Measurements from ENCODE around the gene MINK1.
A peak's percentile ranks its signal among the peaks of the same experiment; 100 is the strongest.

Gene MINK1

DNA sequence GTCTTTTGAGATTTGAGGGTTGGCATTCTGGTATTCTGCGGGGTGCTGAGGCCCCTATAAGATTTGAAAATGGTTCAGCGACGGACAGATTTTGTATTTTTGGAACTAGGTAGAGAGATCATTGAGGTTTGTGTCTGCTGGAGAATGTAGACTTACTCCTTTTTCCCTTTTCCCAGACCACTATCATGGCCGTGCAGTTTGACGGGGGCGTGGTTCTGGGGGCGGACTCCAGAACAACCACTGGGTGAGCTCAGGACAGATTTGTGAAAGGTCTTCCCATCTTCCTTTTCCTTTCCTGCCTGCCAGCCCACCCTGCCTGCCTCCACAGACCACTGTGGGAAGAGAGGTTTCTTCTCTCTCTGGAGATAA, 36.6 kb upstream of the MINK1 start (continued):
- TF ChIP-seq SP3 (tag by site-specific recombination; IDR thresholded peaks at IDR 0.05) = peak; percentile 53; the same call in 1 of the 2 replicates
- TF ChIP-seq HOXC10 (CRISPR knock-in tag; IDR thresholded peaks at IDR 0.05) = no peak
- TF ChIP-seq ZNF223 (tag by site-specific recombination; IDR thresholded peaks at IDR 0.05) = no peak
- peak; percentile 85 for TF ChIP-seq KLF9 (tag by site-specific recombination; IDR thresholded peaks at IDR 0.05; ENCODE audit: low read depth)
- peak; percentile 30; the same call in 1 of the 2 replicates for TF ChIP-seq EGR2 (tag by site-specific recombination; IDR thresholded peaks at IDR 0.05; ENCODE audit: low read depth)
- TF ChIP-seq ZNF791 (tag by site-specific recombination; IDR thresholded peaks at IDR 0.05) = no peak
- no peak for TF ChIP-seq ZNF837 (tag by site-specific recombination; IDR thresholded peaks at IDR 0.05)
- TF ChIP-seq FEZF1 (tag by site-specific recombination; IDR thresholded peaks at IDR 0.05) = no peak
- TF ChIP-seq ZBTB11 (tag by site-specific recombination; conservative IDR thresholded peaks at IDR 0.05; ENCODE audit: low read depth) = no peak
- TF ChIP-seq, protein P1, sequence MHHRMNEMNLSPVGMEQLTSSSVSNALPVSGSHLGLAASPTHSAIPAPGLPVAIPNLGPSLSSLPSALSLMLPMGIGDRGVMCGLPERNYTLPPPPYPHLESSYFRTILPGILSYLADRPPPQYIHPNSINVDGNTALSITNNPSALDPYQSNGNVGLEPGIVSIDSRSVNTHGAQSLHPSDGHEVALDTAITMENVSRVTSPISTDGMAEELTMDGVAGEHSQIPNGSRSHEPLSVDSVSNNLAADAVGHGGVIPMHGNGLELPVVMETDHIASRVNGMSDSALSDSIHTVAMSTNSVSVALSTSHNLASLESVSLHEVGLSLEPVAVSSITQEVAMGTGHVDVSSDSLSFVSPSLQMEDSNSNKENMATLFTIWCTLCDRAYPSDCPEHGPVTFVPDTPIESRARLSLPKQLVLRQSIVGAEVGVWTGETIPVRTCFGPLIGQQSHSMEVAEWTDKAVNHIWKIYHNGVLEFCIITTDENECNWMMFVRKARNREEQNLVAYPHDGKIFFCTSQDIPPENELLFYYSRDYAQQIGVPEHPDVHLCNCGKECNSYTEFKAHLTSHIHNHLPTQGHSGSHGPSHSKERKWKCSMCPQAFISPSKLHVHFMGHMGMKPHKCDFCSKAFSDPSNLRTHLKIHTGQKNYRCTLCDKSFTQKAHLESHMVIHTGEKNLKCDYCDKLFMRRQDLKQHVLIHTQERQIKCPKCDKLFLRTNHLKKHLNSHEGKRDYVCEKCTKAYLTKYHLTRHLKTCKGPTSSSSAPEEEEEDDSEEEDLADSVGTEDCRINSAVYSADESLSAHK (tag by site-specific recombination; IDR thresholded peaks at IDR 0.05) = no peak
- TF ChIP-seq ZNF549 (tag by site-specific recombination; IDR thresholded peaks at IDR 0.05) = no peak
- TF ChIP-seq ZNF792 (tag by site-specific recombination; IDR thresholded peaks at IDR 0.05) = no peak
- TF ChIP-seq, protein P2, sequence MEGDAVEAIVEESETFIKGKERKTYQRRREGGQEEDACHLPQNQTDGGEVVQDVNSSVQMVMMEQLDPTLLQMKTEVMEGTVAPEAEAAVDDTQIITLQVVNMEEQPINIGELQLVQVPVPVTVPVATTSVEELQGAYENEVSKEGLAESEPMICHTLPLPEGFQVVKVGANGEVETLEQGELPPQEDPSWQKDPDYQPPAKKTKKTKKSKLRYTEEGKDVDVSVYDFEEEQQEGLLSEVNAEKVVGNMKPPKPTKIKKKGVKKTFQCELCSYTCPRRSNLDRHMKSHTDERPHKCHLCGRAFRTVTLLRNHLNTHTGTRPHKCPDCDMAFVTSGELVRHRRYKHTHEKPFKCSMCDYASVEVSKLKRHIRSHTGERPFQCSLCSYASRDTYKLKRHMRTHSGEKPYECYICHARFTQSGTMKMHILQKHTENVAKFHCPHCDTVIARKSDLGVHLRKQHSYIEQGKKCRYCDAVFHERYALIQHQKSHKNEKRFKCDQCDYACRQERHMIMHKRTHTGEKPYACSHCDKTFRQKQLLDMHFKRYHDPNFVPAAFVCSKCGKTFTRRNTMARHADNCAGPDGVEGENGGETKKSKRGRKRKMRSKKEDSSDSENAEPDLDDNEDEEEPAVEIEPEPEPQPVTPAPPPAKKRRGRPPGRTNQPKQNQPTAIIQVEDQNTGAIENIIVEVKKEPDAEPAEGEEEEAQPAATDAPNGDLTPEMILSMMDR (tag by site-specific recombination; IDR thresholded peaks at IDR 0.05) = no peak
- no peak for TF ChIP-seq ZNF133 (tag by site-specific recombination; IDR thresholded peaks at IDR 0.05)

DNA sequence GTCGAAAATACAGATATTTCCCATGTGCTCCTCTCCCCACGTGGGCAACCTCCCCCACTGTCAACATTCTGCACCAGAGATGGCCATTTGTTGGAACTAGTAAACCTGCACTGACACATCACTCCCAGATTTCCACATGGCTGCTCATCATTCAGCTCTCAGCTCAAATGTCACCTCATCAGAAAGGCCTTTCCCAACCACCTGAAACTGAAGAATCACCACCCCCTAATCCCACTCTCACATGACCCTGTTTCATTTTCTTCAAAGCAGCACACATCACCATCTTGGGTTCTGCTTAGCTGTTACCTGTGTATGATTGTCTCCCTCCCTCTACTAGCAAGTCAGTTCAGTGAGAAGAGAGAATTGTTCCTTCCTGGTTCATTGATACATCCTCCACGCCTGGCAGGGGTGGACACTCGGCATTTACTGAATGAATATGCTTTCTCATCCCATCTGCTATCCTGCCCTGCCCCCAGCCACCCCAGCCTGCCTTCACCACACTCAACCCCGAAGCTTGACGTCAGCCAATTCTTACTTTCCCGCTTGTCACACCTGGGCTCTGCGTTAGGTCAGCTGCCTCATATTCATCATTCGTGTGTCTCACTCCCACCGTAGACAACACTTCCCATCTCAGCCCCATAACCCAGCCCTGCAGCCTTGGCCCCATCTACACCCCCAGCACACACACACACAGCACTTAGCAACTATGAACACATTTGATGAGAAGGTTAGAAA, 32.5 kb upstream of the MINK1 start:
- TF ChIP-seq ZBTB17 (tag by site-specific recombination; IDR thresholded peaks at IDR 0.05) (peak; percentile 14; the same call in 1 of the 2 replicates), OSR2 (tag by site-specific recombination; IDR thresholded peaks at IDR 0.05) (no peak)
- H3K4me1 ChIP-seq (ENCODE audit: control insufficient read depth, insufficient read depth, low read length) = 0 out of 2 replicates have a peak, but pooled peaks cover 2% of the 10 kb centered on the region
- ChIA-PET CTCF (interaction anchor here (0.6 to 1.4 kb wide), 3 partner anchors 11 to 395 kb away, joined by 3 to 11 read pairs (median 3); no protein-coding TSS in a partner anchor), POLR2A (interaction anchor here (1.4 kb wide), 1 partner anchor 63 kb away, joined by 4 read pairs; no protein-coding TSS in a partner anchor)
- peaks cover 16 to 21% of the 10 kb centered on the region in 2 experiments for H3K36me3 ChIP-seq (ENCODE audit: control insufficient read depth in 2 of 2, insufficient read depth in 1 of 2, low read length in 2 of 2)
- no peak overlapping the region for H3K27ac ChIP-seq (ENCODE audit: extremely low read depth, low read depth, low read length)
- H3K4me3 ChIP-seq (ENCODE audit: low read depth, low read length) = no peak overlapping the region
- H3K9me3 ChIP-seq (ENCODE audit: control insufficient read depth, insufficient read depth, low read depth, low read length) = no peaks in the 10 kb centered on the region
